ENCODE results near the gene C7orf57. TPM values are rescaled to one million over a fixed set of nuclear protein-coding genes. Genes with fewer than 3 reads are reported as not detected.

The C7orf57 gene
- total and polyA plus RNA-seq, 4 donors = 1.6 to 14.5 (median 5.8) TPM

- Histone ChIP-seq H3K9me3 (ENCODE audit: control insufficient read depth in 4 of 4, insufficient read depth in 3 of 4, low read length in 3 of 4) (no peaks in the 10 kb centered on the region), H3K4me1 (ENCODE audit: control insufficient read depth in 5 of 5, insufficient read depth in 5 of 5, low read length in 5 of 5) (peaks cover 0 to 9% (median 9%) of the 10 kb centered on the region in 5 donors), H3K36me3 (ENCODE audit: control insufficient read depth in 4 of 4, insufficient read depth in 4 of 4, low read length in 4 of 4) (no peaks in the 10 kb centered on the region), H3K27me3 (ENCODE audit: control insufficient read depth in 3 of 3, insufficient read depth in 3 of 3, low read length in 2 of 3) (peaks cover 0 to 38% (median 15%) of the 10 kb centered on the region in 3 donors), H3K9ac (ENCODE audit: insufficient read depth in 1 of 2, low read length in 2 of 2) (peak overlapping the region in 1 of 2 donors; percentile 19), H3K4me3 (peak overlapping the region; percentile 44), H3K27ac (ENCODE audit: low read depth in 1 of 2, low read length in 1 of 2) (peak overlapping the region in 1 of 2 donors; percentile 6)
- 4% methylated on average over 42 of the region's 42 CpGs for WGBS, 2 donors
- ATAC-seq (ENCODE audit: insufficient read depth, low FRiP score) (peak; percentile 5), DNase-seq (peak; percentile 54 to 73 (median 59))
- TF ChIP-seq CTCF (IDR thresholded peaks at IDR 0.05; ENCODE audit: control extremely low read depth, extremely low read depth) = no peak
Measured at GRCh38 chr7:48035967-48036478, 680 bp downstream of the C7orf57 start.

- no peak for ATAC-seq (ENCODE audit: insufficient read depth, low FRiP score)
- peaks cover 0 to 34% (median 9%) of the 10 kb centered on the region in 3 donors for H3K27me3 ChIP-seq (ENCODE audit: control insufficient read depth in 3 of 3, insufficient read depth in 3 of 3, low read length in 2 of 3)
Measured at GRCh38 chr7:48038815-48039506, 3.6 kb downstream of the C7orf57 start.

GRCh38 chr7:48040944-48041652 lies 5.8 kb downstream of the C7orf57 start:
- no peak overlapping the region for H3K4me3 ChIP-seq
- no peak overlapping the region for H3K27ac ChIP-seq (ENCODE audit: low read depth in 1 of 2, low read length in 1 of 2)
- WGBS, 2 donors = 93 to 95% methylated on average over 18 of the region's 18 CpGs
- H3K9ac ChIP-seq (ENCODE audit: insufficient read depth in 1 of 2, low read length in 2 of 2) = no peak overlapping the region
- peaks cover 0 to 2% (median under 1%) of the 10 kb centered on the region in 5 donors for H3K4me1 ChIP-seq (ENCODE audit: control insufficient read depth in 5 of 5, insufficient read depth in 5 of 5, low read length in 5 of 5)
- no peaks in the 10 kb centered on the region for H3K36me3 ChIP-seq (ENCODE audit: control insufficient read depth in 4 of 4, insufficient read depth in 4 of 4, low read length in 4 of 4)
- DNase-seq (no peak), ATAC-seq (ENCODE audit: insufficient read depth, low FRiP score) (no peak)
- TF ChIP-seq CTCF (IDR thresholded peaks at IDR 0.05; ENCODE audit: control extremely low read depth, extremely low read depth) = no peak
- peaks cover 0 to 21% (median 3%) of the 10 kb centered on the region in 3 donors for H3K27me3 ChIP-seq (ENCODE audit: control insufficient read depth in 3 of 3, insufficient read depth in 3 of 3, low read length in 2 of 3)
- no peaks in the 10 kb centered on the region for H3K9me3 ChIP-seq (ENCODE audit: control insufficient read depth in 4 of 4, insufficient read depth in 3 of 4, low read length in 3 of 4)

More at GRCh38 chr7:48038815-48039506, 3.6 kb downstream of the C7orf57 start:
- no peak overlapping the region for H3K27ac ChIP-seq (ENCODE audit: low read depth in 1 of 2, low read length in 1 of 2)
- no peaks in the 10 kb centered on the region for H3K9me3 ChIP-seq (ENCODE audit: control insufficient read depth in 4 of 4, insufficient read depth in 3 of 4, low read length in 3 of 4)
- no peak overlapping the region for H3K9ac ChIP-seq (ENCODE audit: insufficient read depth in 1 of 2, low read length in 2 of 2)
- 61 to 74% methylated on average over 5 of the region's 5 CpGs for WGBS, 2 donors
- TF ChIP-seq CTCF (IDR thresholded peaks at IDR 0.05; ENCODE audit: control extremely low read depth, extremely low read depth) = no peak
- DNase-seq = no peak
- no peaks in the 10 kb centered on the region for H3K36me3 ChIP-seq (ENCODE audit: control insufficient read depth in 4 of 4, insufficient read depth in 4 of 4, low read length in 4 of 4)
- peaks cover 0 to 9% (median 9%) of the 10 kb centered on the region in 5 donors for H3K4me1 ChIP-seq (ENCODE audit: control insufficient read depth in 5 of 5, insufficient read depth in 5 of 5, low read length in 5 of 5)
- H3K4me3 ChIP-seq = no peak overlapping the region

Data from lung (tissue), 12 donors.